ENCODE measurements around the gene DHRS7B. TPM values are rescaled to one million over a fixed set of nuclear protein-coding genes. Genes with fewer than 3 reads are reported as not detected.

Gene DHRS7B
- total RNA-seq, 1 experiment from 2014 or later, result 29.5 TPM

DNA sequence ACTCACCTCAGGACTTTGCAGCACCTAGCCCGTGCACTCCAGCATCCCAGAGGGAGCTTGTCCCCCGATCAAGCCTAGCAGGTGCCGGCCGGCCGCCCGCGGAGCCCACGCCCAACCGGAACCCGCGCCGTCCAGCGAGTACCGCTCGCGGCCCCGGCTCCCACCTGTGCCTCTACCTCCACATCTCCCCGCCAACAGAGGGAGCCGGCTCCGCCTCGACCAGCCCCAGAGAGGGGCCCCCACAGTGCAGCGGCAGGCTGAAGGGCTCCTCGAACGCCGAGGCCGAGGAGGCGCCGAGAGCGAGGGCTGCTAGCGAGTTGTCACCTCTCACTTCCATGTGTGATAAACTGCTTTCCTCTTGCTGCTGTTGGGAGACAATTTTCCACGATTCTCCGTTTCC lies 41.1 kb upstream of the DHRS7B start:
- POLR2A ChIA-PET (ENCODE audit: unreplicated experiment), result no interaction called here

DNA sequence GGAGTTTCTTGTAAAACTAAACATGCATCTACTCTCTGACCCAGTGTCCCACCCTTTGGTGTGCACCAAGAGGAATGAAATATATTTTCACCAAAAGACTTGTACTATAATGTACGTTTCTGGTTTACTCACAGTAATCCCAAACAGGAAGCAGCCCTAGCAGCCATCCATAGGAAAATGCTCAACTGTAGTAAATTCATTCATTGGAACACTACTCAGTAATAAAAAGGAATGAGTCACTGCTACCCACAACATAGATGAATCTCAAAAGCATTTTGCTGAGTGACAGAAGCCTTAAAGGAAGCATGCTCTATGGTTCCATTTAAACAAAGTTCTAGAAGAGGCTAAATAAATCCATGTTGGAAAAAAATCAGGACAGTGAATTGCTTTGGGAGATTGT lies 37.6 kb upstream of the DHRS7B start:
- no peaks in the 10 kb centered on the region for H3K27me3 ChIP-seq (ENCODE audit: low read length)
- H3K4me2 ChIP-seq (ENCODE audit: low read length), result peak overlapping the region; percentile 17
- H3K36me3 ChIP-seq (ENCODE audit: low read depth, low read length), result no peaks in the 10 kb centered on the region
- ATAC-seq, result peak; percentile 96
- no peak overlapping the region for H3K4me3 ChIP-seq (ENCODE audit: low read length)
- intact Hi-C loops (cut with micrococcal nuclease), result loop anchor here (2.0 kb wide), 1 partner anchor 48 kb away; no protein-coding TSS in a partner anchor
- H3K4me1 ChIP-seq (ENCODE audit: insufficient read depth, low read length), result peaks cover 15% of the 10 kb centered on the region
- H3K27ac ChIP-seq (ENCODE audit: low read length), result peak overlapping the region; percentile 67
- H3K9me2 ChIP-seq (replicated peaks; ENCODE audit: low read length), result no peaks in the 10 kb centered on the region
- H3F3A ChIP-seq (ENCODE audit: low read length, unreplicated experiment), result no peaks in the 10 kb centered on the region
- peak; percentile 88 for DNase-seq
- H3K9ac ChIP-seq (ENCODE audit: low read length), result no peak overlapping the region
- TF ChIP-seq, protein P1, sequence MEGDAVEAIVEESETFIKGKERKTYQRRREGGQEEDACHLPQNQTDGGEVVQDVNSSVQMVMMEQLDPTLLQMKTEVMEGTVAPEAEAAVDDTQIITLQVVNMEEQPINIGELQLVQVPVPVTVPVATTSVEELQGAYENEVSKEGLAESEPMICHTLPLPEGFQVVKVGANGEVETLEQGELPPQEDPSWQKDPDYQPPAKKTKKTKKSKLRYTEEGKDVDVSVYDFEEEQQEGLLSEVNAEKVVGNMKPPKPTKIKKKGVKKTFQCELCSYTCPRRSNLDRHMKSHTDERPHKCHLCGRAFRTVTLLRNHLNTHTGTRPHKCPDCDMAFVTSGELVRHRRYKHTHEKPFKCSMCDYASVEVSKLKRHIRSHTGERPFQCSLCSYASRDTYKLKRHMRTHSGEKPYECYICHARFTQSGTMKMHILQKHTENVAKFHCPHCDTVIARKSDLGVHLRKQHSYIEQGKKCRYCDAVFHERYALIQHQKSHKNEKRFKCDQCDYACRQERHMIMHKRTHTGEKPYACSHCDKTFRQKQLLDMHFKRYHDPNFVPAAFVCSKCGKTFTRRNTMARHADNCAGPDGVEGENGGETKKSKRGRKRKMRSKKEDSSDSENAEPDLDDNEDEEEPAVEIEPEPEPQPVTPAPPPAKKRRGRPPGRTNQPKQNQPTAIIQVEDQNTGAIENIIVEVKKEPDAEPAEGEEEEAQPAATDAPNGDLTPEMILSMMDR (conservative IDR thresholded peaks at IDR 0.05; ENCODE audit: low read depth, low read length), result no peak
- TF ChIP-seq EZH2 (IDR thresholded peaks at IDR 0.05; ENCODE audit: low read length, unreplicated experiment) (no peak), EZH2phosphoT487 (IDR thresholded peaks at IDR 0.05; ENCODE audit: borderline replicate concordance, low read length) (no peak)
- no peaks in the 10 kb centered on the region for H4K20me1 ChIP-seq (ENCODE audit: low read length)
- H2AFZ ChIP-seq (ENCODE audit: low read length), result no peak overlapping the region
- ChIA-PET POLR2A (ENCODE audit: unreplicated experiment) (no interaction called here), CTCF (no interaction called here)
- no TSS peak for BruUV-seq (replicated peaks)
- H3K9me3 ChIP-seq (ENCODE audit: low read length), result no peaks in the 10 kb centered on the region
- no peaks in the 10 kb centered on the region for H3K79me2 ChIP-seq (ENCODE audit: low read length)

More for the DNA sequence above, 41.1 kb upstream of the DHRS7B start:
- CTCF ChIA-PET, result no interaction called here
- H2AFZ ChIP-seq (ENCODE audit: low read length), result no peak overlapping the region
- no peak overlapping the region for H3K9ac ChIP-seq (ENCODE audit: low read length)
- no peaks in the 10 kb centered on the region for H4K20me1 ChIP-seq (ENCODE audit: low read length)
- H3K27ac ChIP-seq (ENCODE audit: low read length), result no peak overlapping the region
- no TSS peak for BruUV-seq (replicated peaks)
- peaks cover 15% of the 10 kb centered on the region for H3K4me1 ChIP-seq (ENCODE audit: insufficient read depth, low read length)
- no peaks in the 10 kb centered on the region for H3K27me3 ChIP-seq (ENCODE audit: low read length)
- H3F3A ChIP-seq (ENCODE audit: low read length, unreplicated experiment), result no peaks in the 10 kb centered on the region
- TF ChIP-seq, protein P1 (conservative IDR thresholded peaks at IDR 0.05; ENCODE audit: low read depth, low read length), result no peak
- TF ChIP-seq EZH2 (IDR thresholded peaks at IDR 0.05; ENCODE audit: low read length, unreplicated experiment) (no peak), EZH2phosphoT487 (IDR thresholded peaks at IDR 0.05; ENCODE audit: borderline replicate concordance, low read length) (no peak)
- intact Hi-C loops (cut with micrococcal nuclease), result no loop called here
- no peak overlapping the region for H3K4me2 ChIP-seq (ENCODE audit: low read length)
- no peaks in the 10 kb centered on the region for H3K9me2 ChIP-seq (replicated peaks; ENCODE audit: low read length)
- ATAC-seq (no peak), DNase-seq (no peak)
- H3K36me3 ChIP-seq (ENCODE audit: low read depth, low read length), result no peaks in the 10 kb centered on the region
- H3K9me3 ChIP-seq (ENCODE audit: low read length), result no peaks in the 10 kb centered on the region
- H3K79me2 ChIP-seq (ENCODE audit: low read length), result no peaks in the 10 kb centered on the region
- no peak overlapping the region for H3K4me3 ChIP-seq (ENCODE audit: low read length)

DNA sequence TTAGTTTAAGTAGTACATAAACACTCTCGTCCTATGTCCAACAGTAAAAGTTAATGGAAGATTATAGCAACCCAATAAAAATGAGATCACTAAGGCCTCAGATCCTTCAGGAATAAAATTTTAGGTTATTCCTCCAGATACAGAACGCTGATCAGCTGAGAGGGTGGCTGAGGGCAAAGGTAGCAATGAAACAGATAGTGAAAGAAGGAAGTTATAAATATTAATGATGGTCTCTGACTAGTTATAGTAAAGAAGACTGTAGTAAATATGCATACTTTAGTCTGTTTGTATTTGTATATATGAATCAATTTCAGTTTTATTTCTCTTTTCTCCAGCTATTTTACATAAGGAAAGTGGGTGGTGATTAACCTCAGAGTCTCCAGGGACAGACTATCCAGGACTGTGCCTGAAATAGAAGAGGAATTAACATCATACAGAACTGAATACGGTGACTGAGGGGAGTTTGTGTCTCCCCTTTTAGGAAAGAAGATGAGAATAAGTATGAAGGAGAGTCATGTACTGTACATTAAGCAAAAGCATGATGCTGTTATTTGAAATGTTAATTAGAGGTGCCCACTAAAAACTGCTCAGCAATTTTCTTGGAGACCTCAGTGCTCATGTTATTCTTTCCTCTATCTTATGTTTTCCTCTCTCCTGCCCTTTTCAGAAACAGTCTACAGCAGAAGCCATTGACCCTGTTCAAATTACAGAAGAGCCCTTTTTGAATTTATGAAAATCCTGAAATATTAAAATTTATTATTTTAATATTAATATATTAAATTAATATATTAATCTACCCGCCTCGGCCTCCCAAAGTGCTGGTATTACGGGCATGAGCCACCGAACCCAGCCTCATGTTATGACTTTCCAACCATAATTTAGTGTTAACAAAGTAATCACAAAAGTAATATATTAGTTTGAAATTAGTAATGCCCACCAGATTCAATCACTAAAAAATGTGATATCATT lies 36.5 kb upstream of the DHRS7B start:
- no peak overlapping the region for H2AFZ ChIP-seq (ENCODE audit: low read length)
- H3K9me3 ChIP-seq (ENCODE audit: low read length), result no peaks in the 10 kb centered on the region
- BruUV-seq (replicated peaks), result no TSS peak
- no peaks in the 10 kb centered on the region for H3K9me2 ChIP-seq (replicated peaks; ENCODE audit: low read length)
- no peak overlapping the region for H3K4me3 ChIP-seq (ENCODE audit: low read length)
- intact Hi-C loops (cut with micrococcal nuclease), result loop anchor here (2.0 kb wide), 1 partner anchor 49 kb away; no protein-coding TSS in a partner anchor
- ChIA-PET POLR2A (ENCODE audit: unreplicated experiment) (no interaction called here), CTCF (no interaction called here)
- H3K79me2 ChIP-seq (ENCODE audit: low read length), result no peaks in the 10 kb centered on the region
- no peaks in the 10 kb centered on the region for H3K27me3 ChIP-seq (ENCODE audit: low read length)
- no peak overlapping the region for H3K4me2 ChIP-seq (ENCODE audit: low read length)
- H4K20me1 ChIP-seq (ENCODE audit: low read length), result no peaks in the 10 kb centered on the region
- no peak overlapping the region for H3K27ac ChIP-seq (ENCODE audit: low read length)
- DNase-seq (no peak), ATAC-seq (no peak)
- H3K36me3 ChIP-seq (ENCODE audit: low read depth, low read length), result no peaks in the 10 kb centered on the region
- H3K4me1 ChIP-seq (ENCODE audit: insufficient read depth, low read length), result peaks cover 15% of the 10 kb centered on the region
- TF ChIP-seq, protein P1 (conservative IDR thresholded peaks at IDR 0.05; ENCODE audit: low read depth, low read length), result no peak
- TF ChIP-seq EZH2phosphoT487 (IDR thresholded peaks at IDR 0.05; ENCODE audit: borderline replicate concordance, low read length) (no peak), EZH2 (IDR thresholded peaks at IDR 0.05; ENCODE audit: low read length, unreplicated experiment) (no peak)
- H3K9ac ChIP-seq (ENCODE audit: low read length), result no peak overlapping the region
- H3F3A ChIP-seq (ENCODE audit: low read length, unreplicated experiment), result no peaks in the 10 kb centered on the region

Measured in PC-3 (cell line).